HG03558 (cell line): Measurements from ENCODE around the gene ASPG.
"Not testable (repeated sequence)": the region's sequence is repeated elsewhere in the genome, so short reads cannot be mapped to it uniquely, and the experiment has no call there.

ENCODE experiments used
- ATAC-seq: cut with Tn5 transposase; IDR thresholded peaks from one replicate; pipeline ENCODE4 v1.9.1; 2021; ENCODE audit warnings: moderate number of reproducible peaks; ENCODE audit not compliant: unreplicated experiment; ENCODE audit errors: extremely low read depth

Gene ASPG

DNA sequence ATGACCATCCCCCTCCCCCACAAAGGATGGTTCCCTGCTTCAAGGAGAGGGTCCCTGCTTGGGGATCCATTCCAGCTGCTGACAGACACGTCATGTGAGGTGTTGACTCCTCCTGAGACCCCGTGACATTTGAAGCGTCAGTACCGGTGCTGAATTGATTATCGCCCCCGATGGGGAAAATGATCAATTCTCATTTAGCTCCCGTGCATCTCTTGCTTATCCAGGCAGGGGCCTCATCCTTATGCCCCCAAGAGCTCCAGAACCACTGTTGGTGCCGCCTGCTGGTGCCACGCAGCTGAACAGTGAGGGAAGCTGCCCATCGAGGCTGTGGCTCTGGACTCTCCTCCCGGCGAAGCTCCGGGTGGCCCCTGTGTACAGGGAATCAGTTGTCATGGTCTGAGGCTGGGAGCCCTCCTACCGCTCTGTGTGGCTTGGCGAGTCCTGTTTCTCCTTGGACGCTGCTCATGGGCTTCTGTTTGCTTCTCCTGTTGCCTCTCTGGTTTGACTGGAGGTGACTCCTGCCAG is 57.5 kb downstream of the ASPG start:
- ATAC-seq = no peak

DNA sequence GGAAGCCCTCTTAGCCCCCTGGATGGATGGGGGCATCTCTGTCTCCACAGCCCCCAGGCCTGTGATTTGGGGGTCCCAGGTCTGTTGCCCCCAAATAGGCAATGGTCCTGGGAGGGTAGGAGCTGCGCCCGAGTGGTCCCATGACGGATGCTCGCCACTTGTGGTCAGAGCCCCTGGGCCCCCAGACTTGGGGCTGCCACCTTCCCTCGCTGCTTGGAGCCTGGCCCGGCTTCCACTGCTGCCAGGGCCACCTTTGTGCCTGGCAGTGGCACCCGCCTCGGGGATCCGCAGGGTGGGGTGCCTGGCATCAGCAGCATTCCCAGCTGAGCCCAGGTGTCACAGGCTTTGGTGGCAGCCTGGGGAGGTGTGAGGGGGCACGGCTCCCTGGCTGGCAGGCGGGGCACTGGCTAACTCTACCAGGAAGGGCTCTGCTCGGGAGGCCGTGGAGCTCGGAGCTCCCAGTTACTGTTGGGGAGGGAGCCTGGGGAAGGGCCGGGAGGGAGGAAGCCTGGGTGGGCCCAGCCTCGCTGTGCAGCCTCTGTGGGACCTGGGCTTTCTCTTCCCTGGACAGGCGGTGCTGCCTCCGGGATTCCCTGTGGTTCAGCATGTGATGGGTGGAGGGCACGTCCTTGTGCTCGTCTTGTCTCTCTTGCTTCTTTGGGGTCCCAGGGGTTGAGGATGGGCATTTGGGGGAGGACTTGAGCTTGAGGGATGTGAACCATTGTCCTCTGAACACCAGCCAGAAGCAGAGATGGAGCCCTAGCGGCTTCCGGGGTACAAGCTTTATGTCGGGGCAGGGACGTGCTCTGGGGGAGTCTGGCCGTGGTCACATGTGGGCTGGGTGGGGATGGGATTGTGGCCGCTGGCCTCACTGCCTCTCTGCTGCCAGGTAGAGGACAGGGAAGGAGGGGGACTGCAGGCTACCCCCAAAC is 58.3 kb downstream of the ASPG start:
- ATAC-seq = no peak

DNA sequence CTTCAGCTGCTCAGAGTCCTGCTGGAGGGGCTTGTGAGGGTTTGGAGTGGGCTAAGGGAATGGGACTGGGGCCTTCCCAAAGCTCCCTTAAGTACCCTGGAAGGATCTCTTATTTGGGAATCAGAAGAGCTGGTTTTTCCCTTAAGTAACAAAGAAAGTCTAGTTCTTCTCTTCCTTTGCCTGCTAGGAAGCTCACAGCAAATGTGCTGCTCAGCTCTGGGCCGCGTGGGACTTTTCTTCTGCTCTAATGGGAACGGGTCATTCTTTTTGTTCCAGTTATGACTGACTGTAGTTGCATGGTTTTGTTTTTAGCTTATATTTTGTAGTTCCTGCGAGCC is 58.9 kb downstream of the ASPG start:
- ATAC-seq = no peak

DNA sequence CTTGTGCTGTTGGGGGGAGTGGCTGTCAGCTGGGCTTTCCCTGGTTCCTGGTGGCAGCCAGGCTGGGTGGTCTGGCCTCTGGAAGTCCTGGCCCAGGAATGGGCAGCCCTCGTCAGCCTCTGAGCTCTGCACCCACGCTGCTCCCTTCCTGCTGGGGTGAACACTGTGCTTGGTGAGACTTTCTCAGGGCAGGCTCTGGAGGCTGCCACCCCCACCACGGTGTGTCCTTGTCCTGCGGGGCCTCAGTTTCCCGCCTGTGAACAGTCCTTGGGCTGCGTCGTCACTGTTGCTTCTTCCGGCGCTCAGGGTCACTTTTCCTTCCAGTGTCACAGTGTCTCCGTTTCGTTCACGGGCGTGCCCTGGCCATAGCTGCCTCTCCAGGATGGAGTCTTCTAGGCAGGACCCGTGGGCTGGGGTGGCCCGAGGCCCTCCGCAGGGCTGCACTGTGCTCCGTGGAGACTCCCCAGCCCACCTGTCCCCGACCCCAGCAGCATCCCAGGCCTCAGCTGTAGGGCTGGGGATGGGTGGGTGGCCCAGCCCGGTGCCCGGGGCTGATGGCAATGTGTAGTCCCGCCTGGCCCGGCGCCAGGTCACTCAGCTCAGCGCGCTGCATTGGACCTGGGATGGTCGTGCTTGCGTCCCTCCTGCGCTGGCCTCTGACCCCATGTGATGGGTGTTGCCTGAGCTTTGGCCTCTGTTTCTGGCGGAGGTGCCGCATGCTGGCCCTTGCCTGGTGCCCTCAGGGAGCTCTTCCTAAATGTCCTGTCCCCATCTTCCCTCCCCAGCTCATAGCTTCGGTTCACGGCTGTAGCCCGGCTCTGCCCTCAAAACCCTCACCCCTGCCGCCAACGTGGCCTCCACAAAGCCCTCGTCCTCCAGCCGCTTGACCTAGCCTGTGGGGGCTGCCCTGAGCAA is 59.7 kb downstream of the ASPG start:
- no peak for ATAC-seq

DNA sequence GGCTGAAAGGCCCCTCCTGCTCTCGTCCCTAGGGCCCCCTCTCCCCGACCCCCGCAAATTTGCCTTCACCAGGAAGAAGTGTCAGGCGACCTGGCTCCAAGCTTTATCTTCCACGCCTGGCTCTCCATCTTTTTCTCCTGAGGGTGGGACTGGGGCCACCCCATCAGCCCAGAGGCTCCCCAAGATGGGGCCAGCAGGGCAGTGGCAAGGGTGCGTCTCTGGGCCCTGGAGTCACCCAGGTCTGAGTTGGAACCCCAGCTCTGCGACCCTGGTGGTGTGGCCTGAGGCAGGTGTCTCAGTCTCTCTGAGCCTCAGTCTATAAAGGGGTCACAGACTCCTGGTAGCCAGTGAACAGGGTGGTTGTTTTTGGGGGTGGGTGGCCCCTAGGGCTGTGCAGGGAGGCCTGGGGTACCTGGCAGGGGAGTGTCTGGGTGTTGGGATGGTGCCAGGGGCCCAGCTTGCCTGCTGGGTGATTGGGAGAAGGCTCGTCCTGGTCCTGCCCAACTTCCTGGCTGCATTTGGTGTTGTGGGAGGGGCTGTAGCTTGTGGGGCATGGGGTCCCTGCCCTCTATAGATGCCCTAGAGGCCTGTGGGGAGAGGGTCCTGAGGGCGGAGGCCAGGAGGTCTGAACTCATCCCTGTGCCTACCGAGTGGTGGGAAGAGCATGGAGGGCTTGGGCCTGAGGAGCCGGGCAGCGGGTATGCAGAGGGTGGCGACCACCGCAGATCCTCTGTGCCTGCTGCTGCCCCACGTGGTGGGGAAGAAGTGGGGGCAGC is 60.5 kb downstream of the ASPG start:
- ATAC-seq = no peak

DNA sequence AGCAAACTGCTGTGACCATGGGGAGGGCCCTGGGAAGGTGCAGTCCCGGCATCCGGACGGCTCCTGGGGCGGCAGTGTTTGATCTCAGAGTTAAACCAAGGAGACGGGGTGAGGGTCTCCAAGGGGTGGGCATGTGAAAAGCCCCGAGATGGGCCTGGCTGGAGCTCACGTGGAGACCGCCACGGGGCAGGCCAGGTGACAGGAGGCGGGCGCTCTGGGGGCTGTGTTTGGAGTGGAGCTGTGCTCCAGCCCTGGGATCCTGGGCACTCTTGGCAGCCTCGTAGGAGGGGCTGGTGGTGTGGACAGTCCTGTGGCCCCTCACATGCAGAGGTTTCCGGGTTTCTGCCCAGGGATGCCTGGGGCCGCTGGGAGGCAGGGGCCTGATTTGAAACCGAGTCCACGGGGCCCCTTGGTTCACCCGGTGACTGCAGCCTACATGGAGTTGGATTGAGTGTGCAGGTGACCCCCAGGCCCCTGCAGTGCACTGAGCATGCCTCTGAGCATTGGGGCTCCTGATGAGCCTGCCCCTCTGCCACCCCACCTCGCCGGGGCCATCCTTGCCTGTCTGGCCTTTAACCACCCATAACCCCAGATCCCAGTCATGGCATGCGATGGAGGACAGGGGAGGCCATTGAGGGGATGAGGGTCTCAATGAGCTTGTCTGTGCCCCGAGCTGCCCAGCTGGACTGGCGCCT is 61.3 kb downstream of the ASPG start:
- no peak for ATAC-seq

DNA sequence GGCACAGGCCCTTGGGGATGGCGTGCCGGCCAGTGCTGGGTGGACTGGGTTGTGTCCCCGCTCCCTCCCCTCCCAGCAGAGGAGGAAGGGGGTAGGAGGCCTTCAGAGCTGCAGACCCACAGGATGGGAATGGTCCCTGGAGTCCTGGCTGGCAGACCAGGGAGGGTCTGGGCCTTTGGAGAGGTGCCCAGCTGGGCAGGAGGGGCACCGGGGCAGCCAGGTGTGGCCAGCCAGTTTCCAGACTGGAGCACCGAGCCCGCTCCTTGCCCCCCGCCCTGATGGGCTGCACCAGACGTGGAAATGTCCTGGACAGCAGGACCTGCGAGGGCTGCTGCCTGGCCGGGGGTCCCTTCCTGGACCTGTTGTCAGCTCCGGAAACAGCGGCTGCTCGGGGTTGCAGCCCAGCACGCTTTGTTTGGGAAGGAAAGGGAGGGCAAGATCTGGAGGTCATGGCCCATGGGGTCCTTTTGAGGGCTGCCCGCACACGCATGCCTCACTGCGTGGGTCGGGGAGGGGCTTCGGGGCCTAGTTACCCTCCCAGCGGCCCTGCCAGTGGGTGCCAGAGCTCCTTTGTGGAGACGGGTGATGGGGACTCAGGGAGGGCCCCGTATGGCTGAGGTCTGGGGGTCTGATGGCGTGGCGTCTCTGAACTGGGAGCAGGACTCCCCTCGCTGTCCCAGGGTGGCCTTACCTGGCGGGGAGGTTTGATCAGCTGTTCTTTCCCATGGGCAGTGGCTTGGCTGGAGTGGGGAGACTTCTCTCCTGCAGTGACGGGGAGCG is 62.0 kb downstream of the ASPG start:
- ATAC-seq = no peak

DNA sequence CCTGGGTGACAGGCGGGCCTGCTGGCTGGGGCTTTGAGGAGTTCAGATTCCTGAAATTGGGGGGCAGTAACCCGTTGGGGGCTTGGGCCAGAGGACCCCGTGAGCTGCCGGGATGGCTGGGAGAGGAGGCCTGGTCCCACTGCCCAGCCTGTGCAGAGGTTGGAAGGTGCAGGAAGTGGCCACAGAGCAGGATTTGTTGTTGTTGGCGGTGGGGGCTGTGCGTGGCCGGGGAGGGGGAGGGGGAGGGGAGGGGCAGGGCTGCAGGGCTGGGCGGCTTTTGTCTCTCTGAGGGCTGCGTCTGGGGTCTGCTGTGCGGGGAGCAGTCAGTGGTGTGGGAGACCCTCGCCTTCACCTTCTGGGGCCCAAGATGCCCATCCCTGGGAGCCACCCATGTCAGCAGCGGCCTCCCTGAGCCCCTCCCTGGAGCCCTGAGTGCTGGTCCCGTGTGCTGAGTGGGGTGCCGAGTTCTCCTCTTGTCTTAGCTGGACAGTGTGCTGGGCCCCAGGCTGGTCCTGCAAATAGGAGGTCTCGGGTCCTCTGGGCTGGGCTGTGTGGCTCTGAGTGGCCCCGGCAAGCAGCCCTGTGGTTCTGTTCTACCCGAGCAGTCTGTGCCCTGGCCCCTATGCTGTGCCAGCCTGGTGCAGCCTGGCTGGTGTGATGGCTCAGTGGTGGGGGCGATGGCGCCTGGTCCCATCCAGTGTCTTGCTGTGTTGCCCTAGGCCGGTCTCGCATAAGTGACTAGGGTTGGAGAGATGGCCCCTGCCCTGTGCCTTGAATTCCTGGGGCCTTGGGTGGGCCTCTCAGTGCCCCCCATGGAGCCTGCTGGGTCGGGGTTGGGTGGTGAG is 63.2 kb downstream of the ASPG start:
- no peak for ATAC-seq

DNA sequence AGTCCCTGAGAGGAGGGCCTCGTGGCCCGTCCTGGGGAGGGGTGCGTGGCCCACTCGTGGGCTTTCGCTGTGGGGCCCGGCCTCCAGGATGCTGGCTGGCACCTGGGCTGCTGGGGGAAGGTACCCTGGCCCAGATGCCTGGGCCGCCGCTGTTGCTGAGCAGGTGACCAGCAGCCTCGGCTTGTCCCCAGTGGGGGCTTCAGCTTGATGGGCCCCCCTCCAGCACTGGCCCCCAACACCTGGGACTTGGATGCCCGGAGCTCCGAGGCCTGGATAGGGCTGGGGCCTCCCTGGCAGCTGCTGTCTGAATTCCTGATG is 63.7 kb downstream of the ASPG start:
- ATAC-seq = no peak

DNA sequence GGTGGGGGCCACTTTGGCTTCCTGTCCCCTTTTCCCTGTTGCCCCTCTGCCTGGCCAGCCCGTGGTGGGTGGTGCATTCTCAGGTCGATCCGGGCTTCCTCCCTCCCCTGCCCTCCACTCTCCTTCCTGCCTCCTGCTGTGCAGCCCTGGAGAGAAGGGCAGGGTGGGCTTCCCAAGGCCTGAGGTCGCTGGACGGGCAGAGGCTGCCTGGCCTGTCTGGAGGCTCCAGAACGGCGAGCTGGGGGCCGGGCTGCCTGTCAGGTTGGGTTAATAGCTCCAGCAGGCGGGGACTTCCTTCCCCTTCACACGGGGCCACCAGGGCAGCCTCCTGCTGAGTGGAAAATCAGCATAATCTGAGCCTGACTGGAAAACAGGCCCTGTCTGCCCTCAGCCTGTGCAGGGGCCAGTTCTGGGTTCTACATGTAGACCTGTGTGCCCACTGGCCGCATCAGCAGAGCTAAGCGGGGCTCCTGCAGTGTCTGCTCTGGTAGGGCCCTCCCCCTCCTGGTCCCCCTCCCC is 64.2 kb downstream of the ASPG start:
- ATAC-seq = no peak

DNA sequence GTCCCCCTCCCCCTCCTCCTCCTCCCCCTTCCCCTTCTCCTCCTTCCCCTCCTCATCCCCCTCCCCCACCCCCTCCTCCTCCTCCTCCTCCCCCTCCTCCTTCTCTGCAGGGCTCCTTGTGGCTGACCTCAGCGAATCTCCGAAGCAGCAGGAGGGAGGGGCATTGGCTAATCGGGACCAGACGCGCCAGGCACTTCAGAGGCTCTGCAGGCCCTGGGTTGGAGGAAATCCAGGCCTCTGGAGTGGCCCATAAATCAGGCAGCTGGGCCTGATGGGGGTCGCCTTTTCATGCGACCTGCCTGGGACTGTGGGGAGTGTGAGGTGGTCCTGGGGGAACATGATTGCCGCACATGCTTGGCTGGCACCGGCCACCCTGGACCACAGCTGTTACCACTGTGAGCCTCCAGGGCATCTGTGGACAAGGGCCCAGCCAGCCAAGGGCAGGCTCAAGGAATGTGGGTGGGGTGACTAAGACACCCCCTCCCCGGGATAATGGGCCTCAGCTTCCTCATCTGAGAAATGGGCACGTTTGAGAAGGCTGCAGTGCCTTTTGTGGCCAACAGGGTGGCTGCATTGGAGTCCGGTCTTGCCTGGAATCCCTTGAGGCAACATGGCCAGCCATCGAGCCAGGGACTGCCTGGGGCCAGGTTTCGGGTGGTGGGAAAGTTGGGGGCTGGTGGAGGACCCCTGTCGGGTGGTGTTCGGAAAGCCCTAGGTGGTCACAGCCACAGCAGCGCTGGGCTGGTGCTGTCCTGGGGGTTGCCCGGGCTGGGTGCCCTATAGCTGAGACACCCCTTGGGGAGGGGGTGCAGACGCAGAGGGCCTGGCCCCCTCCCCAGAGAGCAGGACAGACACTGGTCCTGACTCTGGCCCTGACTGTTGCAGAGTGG is 64.9 kb downstream of the ASPG start:
- ATAC-seq = no peak

DNA sequence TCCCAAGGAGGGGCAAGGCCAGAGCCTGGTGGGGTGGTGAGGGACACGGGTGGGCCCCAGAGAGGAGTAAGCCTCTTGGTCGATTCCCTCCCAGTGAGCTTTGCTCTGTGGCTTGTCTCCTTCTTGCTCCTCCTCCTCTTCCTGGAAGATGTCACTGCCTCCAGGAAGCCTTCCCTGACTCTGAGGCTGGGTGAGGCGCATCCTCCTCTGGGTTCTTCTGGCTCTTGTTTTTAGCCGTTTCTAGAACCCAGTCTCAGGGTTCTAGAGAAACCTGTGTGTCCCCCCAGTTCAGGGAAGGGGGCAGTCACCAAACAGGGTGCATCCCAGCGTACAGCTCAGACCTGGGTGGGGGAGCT is 65.5 kb downstream of the ASPG start:
- no peak for ATAC-seq

DNA sequence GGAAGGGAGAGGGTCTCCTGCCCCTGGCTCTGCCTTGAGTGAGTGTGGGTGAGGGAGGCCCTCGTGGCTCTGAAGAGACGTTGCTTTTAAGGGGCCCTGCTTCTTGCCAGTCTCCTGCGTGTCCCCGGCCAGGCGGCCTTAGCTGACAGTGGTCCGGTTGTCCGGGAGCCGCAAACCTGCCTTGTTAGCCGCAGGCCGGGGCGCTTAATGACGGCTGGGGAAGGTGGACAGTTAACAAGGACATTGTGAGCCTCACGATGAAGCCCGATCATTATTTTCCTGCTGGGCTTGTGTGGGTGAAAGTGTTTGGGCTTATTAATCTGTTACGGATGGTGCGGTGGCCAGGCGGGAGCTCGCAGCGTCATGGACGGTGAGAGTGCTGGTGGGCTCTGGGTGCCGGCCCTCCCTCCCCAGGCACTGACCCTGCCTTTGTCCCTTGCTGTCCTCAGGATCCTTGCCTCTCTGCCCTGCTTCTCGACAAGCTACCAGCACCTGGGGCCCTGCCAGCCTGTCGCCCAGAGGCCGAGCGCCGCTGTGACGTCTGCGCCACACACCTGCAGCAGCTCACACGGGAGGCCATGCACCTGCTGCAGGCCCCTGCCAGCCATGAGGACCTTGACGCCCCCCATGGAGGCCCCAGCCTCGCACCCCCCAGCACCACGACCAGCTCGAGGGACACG is 66.2 kb downstream of the ASPG start:
- ATAC-seq = no peak

DNA sequence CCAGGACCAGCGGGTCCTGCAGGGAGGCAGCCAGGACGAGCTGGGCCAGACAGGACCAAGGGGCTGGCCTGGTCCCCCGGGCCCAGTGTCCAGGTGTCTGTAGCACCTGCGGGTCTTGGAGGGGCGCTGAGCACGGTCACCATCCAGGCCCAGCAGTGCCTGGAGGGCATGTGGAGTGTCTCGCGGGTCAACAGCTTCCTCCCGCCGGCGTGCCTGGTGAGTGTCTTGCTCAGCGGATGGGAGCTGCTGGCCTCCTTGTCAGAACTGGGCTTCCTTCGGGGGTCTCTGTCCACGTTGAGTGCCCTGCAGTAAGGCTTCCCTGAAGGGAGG is 66.7 kb downstream of the ASPG start:
- ATAC-seq = no peak

DNA sequence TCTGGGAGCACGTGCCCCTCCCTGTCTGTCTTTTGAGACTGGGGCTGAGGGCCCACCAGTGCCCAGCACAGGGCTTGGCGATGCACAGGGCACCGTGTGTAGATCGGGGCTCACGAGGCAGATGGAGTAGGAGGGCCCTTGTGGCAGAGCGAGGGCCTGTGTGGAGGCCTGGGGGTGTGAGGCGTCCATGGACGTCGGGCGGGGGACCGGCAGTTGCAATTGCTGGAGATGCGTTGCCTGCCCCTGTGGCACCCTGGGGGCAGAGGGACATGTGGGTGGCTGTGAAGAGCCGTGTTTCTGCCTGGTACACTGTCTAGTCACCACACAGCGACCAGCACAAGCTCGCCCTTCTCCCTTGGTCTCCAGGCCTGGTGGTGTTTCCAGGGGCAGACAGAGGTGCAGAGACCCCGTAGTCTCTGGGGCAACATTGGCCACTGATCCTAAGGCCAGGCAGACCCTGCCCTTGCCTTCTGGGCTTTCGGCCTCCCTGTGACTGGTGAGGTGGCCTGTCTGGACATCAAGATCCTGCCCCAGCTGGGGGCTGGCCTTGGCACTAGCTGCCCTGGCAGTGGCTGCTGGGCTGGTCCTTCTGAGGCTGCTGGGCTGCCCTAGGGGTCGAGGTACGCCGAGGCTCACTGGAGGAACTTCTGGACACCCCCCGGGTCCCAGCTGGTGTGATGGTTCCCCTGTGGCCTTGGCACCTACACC is 67.3 kb downstream of the ASPG start:
- ATAC-seq = no peak

DNA sequence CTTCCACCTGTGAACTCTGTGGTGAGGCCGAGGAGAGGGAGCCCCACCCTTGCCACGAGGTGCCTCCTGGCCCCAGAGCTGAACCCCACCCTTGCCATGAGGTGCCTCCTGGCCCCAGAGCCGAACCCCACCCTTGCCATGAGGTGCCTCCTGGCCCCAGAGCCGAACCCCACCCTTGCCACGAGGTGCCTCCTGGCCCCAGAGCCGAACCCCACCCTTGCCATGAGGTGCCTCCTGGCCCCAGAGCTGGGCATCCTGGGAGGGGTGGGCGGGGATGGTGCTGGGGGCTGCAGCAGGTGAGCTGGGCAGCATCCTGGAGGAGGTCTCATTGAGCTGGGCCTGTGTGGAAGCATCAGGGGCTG is 67.9 kb downstream of the ASPG start:
- not testable (repeated sequence) for ATAC-seq
